A549 (cell line): ENCODE results near the gene SGSH. TPM values are rescaled to one million over a fixed set of nuclear protein-coding genes. Genes with fewer than 3 reads are reported as not detected.

Experiments
- ATAC-seq, 2 experiments: fragments of 200-7000 bp in 1 of 2; fragments of >200 bp in 1 of 2; cut with Nextera tagmentation in 1 of 2; cut with Tn5 transposase in 1 of 2; 3 replicates each; pipeline versions ENCODE4 v1.8.0 to v1.9.1; 2018 to 2020; ENCODE audit warnings: mild to moderate bottlenecking in 1 of 2, moderate library complexity in 1 of 2
- CTCF ChIA-PET: fragments of 300-600 bp; sonication (Branson Sonifier 250); formaldehyde crosslinking; extraction: SDS; loops from one replicate; lab custom pipeline; 2021; ENCODE audit warnings: antibody characterized with exemption, inconsistent platforms; lab: Yijun Ruan, JAX
- POLR2A ChIA-PET: fragments of 350-600 bp; formaldehyde crosslinking; extraction: SDS; loops from one replicate; lab custom pipeline; 2021; ENCODE audit warnings: antibody characterized with exemption, inconsistent platforms; lab: Yijun Ruan, JAX
- DNase-seq, 2 experiments: peaks; one replicate each; pipeline versions ENCODE4 v3.0.0 to v3.0.0-alpha.2; 2011 to 2016; ENCODE audit warnings: low read depth in 1 of 2, low spot score in 1 of 2
- FAIRE-seq: peaks from 2 replicates; lab custom pipeline; 2011; peaks lifted over from hg19 to GRCh38; lab: Jason Lieb, UNC
- H3K27ac ChIP-seq, 2 experiments: fragments of >200 bp; sonication (Bioruptor Twin); formaldehyde crosslinking; 3 replicates each; pipeline ENCODE4 v1.5.1; 2016 to 2017
- H3K4me1 ChIP-seq: fragments of >200 bp; sonication (Bioruptor Twin); formaldehyde crosslinking; 3 replicates; pipeline ENCODE4 v1.6.1; 2016
- H3K4me2 ChIP-seq: fragments of >200 bp; sonication (Bioruptor Twin); formaldehyde crosslinking; 3 replicates; pipeline ENCODE4 v1.6.1; 2016
- H3K4me3 ChIP-seq: fragments of >200 bp; sonication (Bioruptor Twin); formaldehyde crosslinking; 3 replicates; pipeline ENCODE4 v1.5.1; 2016
- H3K9me3 ChIP-seq: fragments of >200 bp; sonication (Bioruptor Twin); formaldehyde crosslinking; 3 replicates; pipeline ENCODE4 v1.6.1; 2016
- ATOH8 ChIP-seq: fragments of 250-450 bp; sonication (Bioruptor Pico); IDR thresholded peaks from 2 replicates; pipeline ENCODE4 v1.5.0; 2020; ENCODE audit warnings: low read depth, mild to moderate bottlenecking, moderate library complexity
- CBX2 ChIP-seq: fragments of 200-600 bp; sonication (generic); IDR thresholded peaks from 2 replicates; pipeline ENCODE4 v1.6.1; 2016; ENCODE audit warnings: low read depth, mild to moderate bottlenecking, borderline replicate concordance
- CEBPB ChIP-seq, 2 experiments: fragments of >200 bp in 1 of 2; sonication (Bioruptor Twin) in 1 of 2; formaldehyde crosslinking in 1 of 2; IDR thresholded peaks; 2 replicates each; pipeline ENCODE4 v1.6.1; 2012 to 2016
- CHD2 ChIP-seq: fragments of 150-350 bp; IDR thresholded peaks from 2 replicates; pipeline ENCODE4 v1.6.1; 2014; ENCODE audit warnings: low read length; ENCODE audit not compliant: partially characterized antibody
- CTCF ChIP-seq: fragments of >200 bp; sonication (Bioruptor Twin); formaldehyde crosslinking; IDR thresholded peaks from 3 replicates; pipeline ENCODE4 v1.5.1; 2016
- EHMT2 ChIP-seq: fragments of 200-600 bp; sonication (generic); IDR thresholded peaks from 2 replicates; pipeline ENCODE4 v1.6.1; 2016; ENCODE audit warnings: antibody characterized with exemption, low read depth, mild to moderate bottlenecking, moderate library complexity
- FOSL2 ChIP-seq, 2 experiments: fragments of 450-650 bp in 1 of 2; fragments of >200 bp in 1 of 2; sonication (Bioruptor Twin) in 1 of 2; formaldehyde crosslinking; IDR thresholded peaks; 2 replicates each; pipeline versions ENCODE4 v1.5.0 to v1.6.1; 2016 to 2020; ENCODE audit warnings: mild to moderate bottlenecking in 1 of 2, moderate library complexity in 1 of 2
- HES2 ChIP-seq: fragments of >200 bp; sonication (Bioruptor Twin); formaldehyde crosslinking; IDR thresholded peaks from 2 replicates; pipeline ENCODE4 v1.6.1; 2016
- HEYL ChIP-seq: fragments of 250-450 bp; sonication (Bioruptor Pico); IDR thresholded peaks from 2 replicates; pipeline ENCODE4 v1.8.0; 2021; ENCODE audit warnings: mild to moderate bottlenecking, moderate library complexity
- HMGXB4 ChIP-seq: fragments of 250-450 bp; sonication (Bioruptor Pico); IDR thresholded peaks from 2 replicates; pipeline ENCODE4 v1.5.0; 2021; ENCODE audit warnings: mild to moderate bottlenecking, moderate library complexity, borderline replicate concordance
- HOXA7 ChIP-seq: fragments of 250-450 bp; sonication (Bioruptor Pico); IDR thresholded peaks from 2 replicates; pipeline ENCODE4 v1.5.0; 2020; ENCODE audit warnings: mild to moderate bottlenecking, moderate library complexity
- HOXB13 ChIP-seq: fragments of 250-450 bp; sonication (Bioruptor Pico); IDR thresholded peaks from 2 replicates; pipeline ENCODE4 v1.5.0; 2020; ENCODE audit warnings: low read depth, mild to moderate bottlenecking, moderate library complexity
- JUN ChIP-seq, 2 experiments: fragments of >200 bp; sonication (Bioruptor Twin); formaldehyde crosslinking; IDR thresholded peaks; 2 replicates in 1 of 2; 3 replicates in 1 of 2; pipeline ENCODE4 v1.6.1; 2016 to 2017
- JUNB ChIP-seq: fragments of >200 bp; sonication (Bioruptor Twin); formaldehyde crosslinking; IDR thresholded peaks from 2 replicates; pipeline ENCODE4 v1.6.1; 2016
- KDM5A ChIP-seq: fragments of 200-600 bp; sonication (generic); IDR thresholded peaks from 2 replicates; pipeline ENCODE4 v1.6.1; 2016; ENCODE audit warnings: antibody characterized with exemption, mild to moderate bottlenecking
- MAFK ChIP-seq: fragments of 450-650 bp; IDR thresholded peaks from 2 replicates; pipeline ENCODE4 v1.6.1; 2014; ENCODE audit not compliant: partially characterized antibody
- MAX ChIP-seq: IDR thresholded peaks from 2 replicates; pipeline ENCODE4 v1.6.1; 2012
- NFE2L2 ChIP-seq: fragments of 150-350 bp; conservative IDR thresholded peaks from 2 replicates; pipeline ENCODE4 v1.6.1; 2014; ENCODE audit warnings: low read length
- NR3C1 ChIP-seq: fragments of >200 bp; sonication (Bioruptor Twin); formaldehyde crosslinking; IDR thresholded peaks from 3 replicates; pipeline ENCODE4 v1.6.1; 2017
- RARB ChIP-seq: fragments of 250-450 bp; sonication (Bioruptor Pico); IDR thresholded peaks from 2 replicates; pipeline ENCODE4 v1.8.0; 2021; ENCODE audit warnings: mild to moderate bottlenecking, moderate library complexity
- RCOR1 ChIP-seq: fragments of 150-350 bp; IDR thresholded peaks from 2 replicates; pipeline ENCODE4 v1.6.1; 2014; ENCODE audit warnings: antibody characterized with exemption, low read length, low read depth
- RFX5 ChIP-seq: fragments of 450-650 bp; IDR thresholded peaks from 2 replicates; pipeline ENCODE4 v1.7.1; 2014; ENCODE audit warnings: antibody characterized with exemption, mild to moderate bottlenecking, moderate library complexity
- SMC3 ChIP-seq: fragments of >200 bp; sonication (Bioruptor Twin); formaldehyde crosslinking; IDR thresholded peaks from 3 replicates; pipeline ENCODE4 v1.6.1; 2018; ENCODE audit warnings: inconsistent platforms
- TFCP2L1 ChIP-seq: fragments of 250-450 bp; sonication (Bioruptor Pico); IDR thresholded peaks from 2 replicates; pipeline ENCODE4 v1.5.0; 2021; ENCODE audit warnings: mild to moderate bottlenecking
- USF2 ChIP-seq: fragments of 450-650 bp; IDR thresholded peaks from 2 replicates; pipeline ENCODE4 v1.6.1; 2014; ENCODE audit warnings: antibody characterized with exemption
- ZC3H11A ChIP-seq: fragments of 450-650 bp; IDR thresholded peaks from 2 replicates; pipeline ENCODE4 v1.6.1; 2014; ENCODE audit warnings: antibody characterized with exemption, mild to moderate bottlenecking
- ZFP36 ChIP-seq: fragments of 450-650 bp; IDR thresholded peaks from 2 replicates; pipeline ENCODE4 v1.6.1; 2014; ENCODE audit warnings: borderline replicate concordance; ENCODE audit not compliant: partially characterized antibody
- WGBS: methylation state at CpG from one replicate; pipeline ENCODE4 v1.1.6; 2017; ENCODE audit errors: missing lambda C conversion rate; 5-methylcytosine and 5-hydroxymethylcytosine counted together
- polyA plus RNA-seq, 4 experiments: library from polyadenylated mRNA; depleted of rRNA in 3 of 4; stranded (reverse); fragments of >200 nt; fragmentation: RNase III in 1 of 4; extraction: RNeasy Plus Mini Kit Qiagen cat#74134 plus additional on column Dnase treatment in 1 of 4; gene quantifications; 2 replicates in 3 of 4; 3 replicates in 1 of 4; pipeline ENCODE4 v1.2.3, GENCODE V29; 2011 to 2017

The SGSH gene
- polyA plus RNA-seq, 2 of the 4 experiments (the other 2 are of a cell fraction): 14.5 to 24.7 TPM

- POLR2A ChIA-PET: no interaction called here
- no peak for DNase-seq
Observed at GRCh38 chr17:80177986-80178595, 42.0 kb downstream of the SGSH start.

GRCh38 chr17:80176757-80177156 lies 43.4 kb downstream of the SGSH start:
- ATAC-seq: no peak
- ChIA-PET CTCF (interaction anchor here (0.6 to 6.3 kb wide), 3 partner anchors 20 to 799 kb away, joined by 4 to 34 read pairs (median 18); no protein-coding TSS in a partner anchor), POLR2A (no interaction called here)
- Histone ChIP-seq H3K9me3 (no peaks in the 10 kb centered on the region), H3K4me1 (peaks cover 11% of the 10 kb centered on the region), H3K4me3 (no peak overlapping the region), H3K27ac (no peak overlapping the region), H3K4me2 (no peak overlapping the region)
- 81% methylated on average over 11 of the region's 11 CpGs for WGBS
- FAIRE-seq: no peak
- DNase-seq: no peak
- TF ChIP-seq HOXA7 (CRISPR knock-in tag) (no peak), HES2 (no peak), MAX (no peak), MAFK (no peak), TFCP2L1 (CRISPR knock-in tag) (no peak), RFX5 (no peak), EHMT2 (no peak), JUN (IDR thresholded peaks at IDR 0.05) (no peak), HEYL (CRISPR knock-in tag) (no peak), USF2 (no peak), CHD2 (no peak), ZFP36 (no peak), HOXB13 (CRISPR knock-in tag) (no peak), ATOH8 (no peak), RCOR1 (no peak), NFE2L2 (no peak), RARB (CRISPR knock-in tag) (no peak), CEBPB (IDR thresholded peaks at IDR 0.05) (no peak)

More at GRCh38 chr17:80177986-80178595, 42.0 kb downstream of the SGSH start:
- no peak for FAIRE-seq
- CTCF ChIA-PET: interaction anchor here (0.7 to 6.3 kb wide), 6 partner anchors 11 to 86 kb away, joined by 3 to 34 read pairs (median 4); no protein-coding TSS in a partner anchor
- no peak for ATAC-seq
- Histone ChIP-seq H3K4me3 (no peak overlapping the region), H3K9me3 (no peaks in the 10 kb centered on the region), H3K4me1 (peaks cover 11% of the 10 kb centered on the region), H3K27ac (no peak overlapping the region), H3K4me2 (no peak overlapping the region)
- TF ChIP-seq HOXA7 (CRISPR knock-in tag) (no peak), NR3C1 (no peak), CHD2 (no peak), SMC3 (no peak)
- WGBS: 84% methylated on average over 21 of the region's 21 CpGs

GRCh38 chr17:80173916-80174315 lies 46.2 kb downstream of the SGSH start:
- WGBS: 91% methylated on average over 6 of the region's 6 CpGs
- no peaks in the 10 kb centered on the region for H3K9me3 ChIP-seq
- FAIRE-seq (no peak), ATAC-seq (no peak), DNase-seq (no peak)
- H3K4me1 ChIP-seq: peaks cover 11% of the 10 kb centered on the region
- H3K4me3 ChIP-seq: no peak overlapping the region
- CTCF ChIA-PET: interaction anchor here (0.9 kb wide), 1 partner anchor 72 kb away, joined by 3 read pairs; the partner anchor contains the start of gene GAA
- H3K4me2 ChIP-seq: no peak overlapping the region
- H3K27ac ChIP-seq: no peak overlapping the region
- POLR2A ChIA-PET: no interaction called here
- no peak for TF ChIP-seq ZFP36
- TF ChIP-seq KDM5A: no peak
- TF ChIP-seq CBX2: no peak
- no peak for TF ChIP-seq FOSL2 (IDR thresholded peaks at IDR 0.05)
- no peak for TF ChIP-seq FOSL2 (CRISPR knock-in tag; IDR thresholded peaks at IDR 0.05)
- no peak for TF ChIP-seq CTCF
- no peak for TF ChIP-seq JUN (IDR thresholded peaks at IDR 0.05)
- no peak for TF ChIP-seq ZC3H11A
- no peak for TF ChIP-seq NFE2L2
- no peak for TF ChIP-seq JUNB
- TF ChIP-seq HOXB13 (CRISPR knock-in tag): no peak
- no peak for TF ChIP-seq ATOH8
- TF ChIP-seq HMGXB4 (CRISPR knock-in tag): no peak
